MM.1S (cell line): ENCODE results near the gene PON1.

Source experiments
- DNase-seq: peaks from one replicate; pipeline ENCODE4 v3.0.0-alpha.2; 2015
- H2AFZ ChIP-seq: fragments of 300-600 bp; sonication (generic); 2 replicates; pipeline ENCODE4 v1.6.0; 2016; ENCODE audit warnings: antibody characterized with exemption, low read length
- H3F3A ChIP-seq: fragments of 300-600 bp; sonication (generic); 2 replicates; pipeline ENCODE4 v1.6.1; 2016; ENCODE audit warnings: mild to moderate bottlenecking, antibody characterized with exemption, low read length, moderate library complexity, mixed read lengths; ENCODE audit not compliant: insufficient read depth
- H3K27ac ChIP-seq: fragments of 300-600 bp; sonication (generic); 2 replicates; pipeline ENCODE4 v1.5.1; 2016; ENCODE audit warnings: mild to moderate bottlenecking, low read length
- H3K27me3 ChIP-seq: fragments of 300-600 bp; sonication (generic); replicated peaks from 2 replicates; pipeline ENCODE4 v1.6.0; 2016; ENCODE audit warnings: low read length; ENCODE audit not compliant: insufficient read depth
- H3K36me3 ChIP-seq: fragments of 300-600 bp; sonication (generic); replicated peaks from 2 replicates; pipeline ENCODE4 v1.6.1; 2016; ENCODE audit warnings: mild to moderate bottlenecking, low read length, mixed read lengths; ENCODE audit not compliant: insufficient read depth
- H3K4me1 ChIP-seq: fragments of 300-600 bp; sonication (generic); 2 replicates; pipeline ENCODE4 v1.6.1; 2016; ENCODE audit warnings: low read length, mixed read lengths
- H3K4me2 ChIP-seq: fragments of 300-600 bp; sonication (generic); 2 replicates; pipeline ENCODE4 v1.6.0; 2016; ENCODE audit warnings: low read depth, low read length
- H3K4me3 ChIP-seq: fragments of 300-600 bp; sonication (generic); 2 replicates; pipeline ENCODE4 v1.5.1; 2016; ENCODE audit warnings: low read length, mixed read lengths
- H3K79me2 ChIP-seq: fragments of 300-600 bp; sonication (generic); 2 replicates; pipeline ENCODE4 v1.6.1; 2016; ENCODE audit warnings: mixed run types, low read length, mixed read lengths
- H3K9ac ChIP-seq: fragments of 300-600 bp; sonication (generic); 2 replicates; pipeline ENCODE4 v1.6.1; 2016; ENCODE audit warnings: low read length, mixed read lengths
- H3K9me2 ChIP-seq: fragments of 300-600 bp; sonication (generic); replicated peaks from 2 replicates; pipeline ENCODE4 v1.6.1; 2016; ENCODE audit warnings: mild to moderate bottlenecking, low read length, mixed read lengths; ENCODE audit not compliant: insufficient read depth
- H3K9me3 ChIP-seq: fragments of 300-600 bp; sonication (generic); replicated peaks from 2 replicates; pipeline ENCODE4 v1.6.1; 2016; ENCODE audit warnings: mild to moderate bottlenecking, low read length, mixed read lengths; ENCODE audit not compliant: insufficient read depth
- H4K20me1 ChIP-seq: fragments of 300-600 bp; sonication (generic); 2 replicates; pipeline ENCODE4 v1.6.1; 2016; ENCODE audit warnings: mild to moderate bottlenecking, low read length, moderate library complexity, mixed read lengths; ENCODE audit not compliant: insufficient read depth
- CTCF ChIP-seq: fragments of 300-600 bp; sonication (generic); IDR thresholded peaks from 2 replicates; pipeline ENCODE4 v1.5.1; 2016; ENCODE audit warnings: antibody characterized with exemption, low read length, mixed read lengths
- EZH2 ChIP-seq: fragments of 300-600 bp; sonication (generic); optimal IDR thresholded peaks from 2 replicates; pipeline ENCODE3; 2017; ENCODE audit warnings: low read depth, mild to moderate bottlenecking, antibody characterized with exemption, low read length, mixed read lengths
- EZH2phosphoT487 ChIP-seq: fragments of 300-600 bp; sonication (generic); IDR thresholded peaks from 2 replicates; pipeline ENCODE4 v1.6.1; 2018; ENCODE audit warnings: antibody characterized with exemption, low read length

PON1 gene

GRCh38 chr7:95365151-95365550 lies 40.8 kb upstream of the PON1 start:
- no peaks in the 10 kb centered on the region for H4K20me1 ChIP-seq
- H3K4me3 ChIP-seq = no peak overlapping the region
- 0 out of 2 replicates have a peak, but pooled peaks cover 3% of the 10 kb centered on the region for H3K9me2 ChIP-seq
- H3K27me3 ChIP-seq = no peaks in the 10 kb centered on the region
- H3K9me3 ChIP-seq = no peaks in the 10 kb centered on the region
- no peak overlapping the region for H2AFZ ChIP-seq
- H3K36me3 ChIP-seq = no peaks in the 10 kb centered on the region
- DNase-seq = no peak
- no peak overlapping the region for H3K9ac ChIP-seq
- no peaks in the 10 kb centered on the region for H3K4me1 ChIP-seq
- no peaks in the 10 kb centered on the region for H3F3A ChIP-seq
- no peaks in the 10 kb centered on the region for H3K79me2 ChIP-seq
- no peak overlapping the region for H3K27ac ChIP-seq
- TF ChIP-seq CTCF (no peak), EZH2 (no peak)
- no peak overlapping the region for H3K4me2 ChIP-seq

GRCh38 chr7:95357623-95358022 lies 33.3 kb upstream of the PON1 start:
- Histone ChIP-seq H3K9me2 (no peaks in the 10 kb centered on the region), H3K36me3 (no peaks in the 10 kb centered on the region), H3K4me2 (no peak overlapping the region), H3K27me3 (no peaks in the 10 kb centered on the region), H3K4me1 (no peaks in the 10 kb centered on the region), H3K9ac (no peak overlapping the region), H3K27ac (no peak overlapping the region), H4K20me1 (no peaks in the 10 kb centered on the region), H3F3A (no peaks in the 10 kb centered on the region), H3K4me3 (no peak overlapping the region), H3K79me2 (no peaks in the 10 kb centered on the region), H2AFZ (no peak overlapping the region), H3K9me3 (no peaks in the 10 kb centered on the region)
- no peak for DNase-seq
- TF ChIP-seq CTCF (no peak), EZH2 (no peak), EZH2phosphoT487 (no peak)

- no peaks in the 10 kb centered on the region for H3K9me3 ChIP-seq
- H3K4me1 ChIP-seq = no peaks in the 10 kb centered on the region
- no peak for TF ChIP-seq CTCF
- no peak for TF ChIP-seq EZH2
- no peak for TF ChIP-seq EZH2phosphoT487
- H4K20me1 ChIP-seq = no peaks in the 10 kb centered on the region
- H3K79me2 ChIP-seq = no peaks in the 10 kb centered on the region
- H3K36me3 ChIP-seq = no peaks in the 10 kb centered on the region
- H3F3A ChIP-seq = no peaks in the 10 kb centered on the region
- H2AFZ ChIP-seq = no peak overlapping the region
- H3K27ac ChIP-seq = no peak overlapping the region
- no peak overlapping the region for H3K4me2 ChIP-seq
- H3K4me3 ChIP-seq = no peak overlapping the region
- no peaks in the 10 kb centered on the region for H3K9me2 ChIP-seq
- H3K9ac ChIP-seq = no peak overlapping the region
- no peak for DNase-seq
- H3K27me3 ChIP-seq = no peaks in the 10 kb centered on the region
Observed at GRCh38 chr7:95342642-95343307, 18.4 kb upstream of the PON1 start.
